Midbrain (tissue), 1 donor: Measurements from ENCODE around the gene EPB41L2.
"Not testable (repeated sequence)": the region's sequence is repeated elsewhere in the genome, so short reads cannot be mapped to it uniquely, and the experiment has no call there.

Experiments
- DNase-seq: peaks from one replicate; lab custom pipeline; 2025; lab: John Stamatoyannopoulos, UW

Gene EPB41L2

DNA sequence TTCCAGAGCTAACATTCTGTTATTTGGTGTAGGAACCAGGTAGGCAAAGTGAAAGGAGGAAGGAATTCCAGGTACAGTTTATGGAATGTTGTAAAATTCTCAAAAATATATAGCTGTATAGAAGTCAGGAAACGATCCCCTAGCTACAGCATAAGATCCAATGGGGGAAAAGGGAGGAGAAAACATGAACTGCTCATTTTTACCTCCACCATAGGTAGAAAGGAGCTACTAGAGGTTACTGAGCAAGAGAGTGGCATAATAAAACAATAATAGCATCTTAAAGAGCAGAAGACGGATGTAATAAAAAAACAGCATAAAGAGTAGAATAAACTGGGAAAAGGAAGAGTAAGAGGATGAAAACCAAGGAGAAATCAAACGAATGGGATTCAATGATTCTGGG is 26.9 kb downstream of the EPB41L2 start:
- no peak for DNase-seq

DNA sequence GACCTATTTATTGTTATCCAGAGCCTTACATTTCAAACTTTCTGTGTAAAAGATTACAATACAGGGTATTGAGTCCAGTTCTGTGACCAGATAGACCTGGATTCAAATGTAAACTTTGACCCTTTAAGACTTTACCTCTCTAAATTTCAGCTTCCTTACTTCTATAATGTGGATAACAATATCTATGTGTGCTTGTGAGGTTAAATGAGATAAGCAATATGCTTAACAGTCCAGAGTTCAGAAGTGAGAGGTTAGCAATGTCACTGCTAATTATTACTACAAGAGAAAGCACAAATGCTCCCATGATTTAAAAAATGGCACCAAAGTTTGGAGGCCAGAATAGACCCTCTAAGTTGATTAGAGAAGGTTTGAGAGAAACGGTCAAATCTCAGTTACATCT is 27.5 kb downstream of the EPB41L2 start:
- DNase-seq: no peak

DNA sequence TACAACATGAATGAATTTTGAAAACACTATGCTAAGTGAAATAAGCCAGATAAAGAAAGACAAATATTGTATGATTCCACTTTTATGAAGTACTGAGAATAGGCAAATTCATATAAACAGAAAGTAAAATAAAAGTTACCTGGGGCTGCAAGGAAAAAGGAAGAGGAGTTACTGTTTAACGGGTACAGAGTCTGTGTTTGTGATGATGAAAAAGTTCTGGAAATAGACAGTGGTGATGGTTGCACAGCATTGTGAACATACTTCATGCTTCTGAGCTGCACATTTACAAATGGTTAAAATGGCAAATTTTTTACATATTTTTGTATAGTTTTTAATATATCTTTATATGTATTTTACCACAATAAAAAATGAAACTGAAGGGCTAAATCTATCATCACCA is 29.4 kb downstream of the EPB41L2 start:
- no peak for DNase-seq

DNA sequence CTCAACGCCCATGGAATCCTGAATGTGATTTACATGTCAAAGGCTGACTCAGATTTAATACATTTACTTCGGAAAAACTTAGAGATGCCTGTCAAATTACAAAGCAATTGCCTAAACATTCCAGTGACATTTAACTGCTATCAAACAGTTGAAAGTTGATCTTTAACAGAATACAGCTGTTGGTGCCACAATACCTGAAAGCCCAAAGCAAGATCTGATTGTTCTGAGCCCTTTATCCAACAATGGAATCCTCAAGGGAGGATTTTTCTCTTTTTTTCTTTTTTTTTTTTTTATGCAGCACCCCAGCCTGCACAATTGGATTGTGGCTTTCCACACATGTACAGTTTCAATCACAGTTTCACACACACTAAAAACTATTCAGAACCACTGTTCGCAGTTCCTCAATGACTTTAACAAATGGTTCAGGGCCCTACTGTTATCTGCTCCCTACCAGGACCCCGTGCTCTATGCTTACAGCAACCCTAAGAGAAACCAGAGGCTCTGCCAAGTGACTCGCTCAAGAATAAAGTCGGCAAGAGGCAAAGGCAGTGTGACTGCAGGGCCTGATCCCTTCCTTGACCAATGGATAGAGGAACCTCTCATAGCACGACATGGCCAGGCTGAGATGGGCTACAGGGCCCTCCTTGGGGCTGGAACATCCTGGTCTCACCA is 33.3 kb downstream of the EPB41L2 start:
- DNase-seq: no peak

DNA sequence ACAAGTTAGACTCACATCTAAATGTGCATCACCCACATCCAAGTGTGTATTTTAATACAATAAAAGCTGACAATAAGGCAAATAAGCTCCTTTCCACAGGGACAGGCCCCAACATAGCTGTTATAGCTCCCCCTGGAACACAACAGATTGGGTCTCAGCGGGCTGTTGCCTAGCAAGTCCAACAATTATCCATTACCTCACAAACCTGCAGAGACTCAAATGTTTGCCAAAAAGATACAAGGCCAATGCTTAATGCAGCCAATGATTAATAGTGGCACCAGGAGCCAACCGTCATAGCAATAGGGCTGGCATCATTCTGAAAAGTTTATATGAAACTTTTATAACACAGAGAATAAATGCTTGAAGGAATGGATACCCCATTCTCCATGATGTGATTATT is 35.7 kb downstream of the EPB41L2 start:
- DNase-seq: no peak

DNA sequence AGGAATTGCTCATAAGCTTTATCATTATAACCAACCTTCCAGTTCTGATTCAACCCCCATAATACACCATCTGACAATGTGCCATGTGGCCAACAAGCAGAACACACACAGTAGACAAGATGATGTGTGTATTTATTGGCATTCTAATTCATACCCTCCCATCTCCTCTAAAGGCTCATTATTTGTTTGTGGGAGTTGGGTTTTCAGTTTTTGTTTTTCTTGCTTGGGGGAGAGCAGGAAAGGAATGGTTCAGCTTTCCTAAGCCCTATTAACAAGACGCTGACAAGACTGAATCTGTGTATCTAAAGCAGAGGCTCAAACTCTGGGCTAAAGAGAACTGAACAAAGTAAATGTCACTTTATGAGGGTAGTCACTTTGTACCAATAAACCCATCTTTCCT is 36.8 kb downstream of the EPB41L2 start:
- DNase-seq: no peak

DNA sequence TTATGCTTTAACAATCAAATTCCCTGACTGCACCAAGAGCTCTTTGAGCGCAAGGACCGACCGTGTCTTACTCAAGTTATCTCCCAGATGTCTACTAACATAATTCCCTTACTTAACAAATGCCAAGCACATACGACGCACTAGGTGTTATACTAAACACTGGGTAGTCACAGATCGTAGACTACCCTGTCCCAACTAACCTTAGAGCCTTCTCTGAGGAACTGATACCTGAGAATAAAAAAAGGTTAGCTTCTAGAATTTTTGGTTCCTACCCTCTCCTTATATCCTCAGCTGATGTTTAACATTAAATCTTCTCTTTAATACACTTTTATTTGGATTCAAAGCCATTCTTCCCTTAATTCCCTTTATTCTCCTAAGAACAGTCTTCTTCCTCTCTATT is 38.5 kb downstream of the EPB41L2 start:
- DNase-seq: no peak

DNA sequence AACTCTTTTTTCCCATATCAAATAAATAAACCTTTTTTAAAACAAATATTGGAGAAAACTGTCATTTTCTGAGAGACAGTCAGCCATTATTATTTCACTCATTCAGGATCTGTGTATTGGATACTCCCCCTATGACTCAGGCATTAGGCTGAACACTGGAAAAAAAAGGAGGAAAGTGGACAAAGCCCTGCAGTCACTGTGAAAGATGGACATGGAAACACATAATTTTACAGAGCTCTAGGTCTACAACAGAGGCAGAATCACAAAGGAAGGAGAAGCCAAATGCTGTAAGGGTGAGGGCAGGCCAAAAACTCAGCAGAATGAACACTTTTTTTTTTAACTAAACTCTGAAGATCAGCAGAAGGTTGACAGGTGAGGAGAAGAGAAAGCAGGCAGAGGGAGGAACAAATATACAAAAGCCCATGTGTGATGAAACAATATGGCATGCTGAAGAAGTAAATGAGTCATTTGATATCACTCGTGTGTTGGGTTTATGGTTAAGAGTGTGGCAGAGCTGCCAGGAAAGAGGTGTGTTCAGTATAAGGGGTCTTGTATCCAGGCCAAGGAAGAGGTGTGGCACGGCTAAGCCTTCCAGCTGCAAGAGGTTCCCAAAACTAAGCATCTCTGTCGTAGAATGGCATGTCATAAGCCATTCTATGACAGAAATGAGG is 39.1 kb downstream of the EPB41L2 start:
- no peak for DNase-seq

DNA sequence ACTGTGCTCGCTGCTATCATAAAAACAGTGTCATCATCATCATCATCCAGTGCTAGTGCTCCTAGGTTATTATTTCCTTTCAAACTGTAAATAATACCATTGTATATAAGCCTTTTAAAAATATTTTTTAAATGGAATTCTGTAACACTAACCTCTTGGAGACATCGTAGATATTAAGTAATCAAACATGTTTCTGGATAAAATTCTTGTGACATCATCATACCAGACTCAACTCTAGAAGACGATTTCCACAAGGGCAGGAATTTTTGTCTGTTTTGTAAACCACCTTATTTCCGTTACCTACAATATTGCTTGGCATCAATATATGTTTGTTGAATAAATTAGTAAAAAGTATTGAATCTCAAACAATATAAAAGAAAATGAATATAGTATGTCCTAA is 40.4 kb downstream of the EPB41L2 start:
- DNase-seq: no peak

DNA sequence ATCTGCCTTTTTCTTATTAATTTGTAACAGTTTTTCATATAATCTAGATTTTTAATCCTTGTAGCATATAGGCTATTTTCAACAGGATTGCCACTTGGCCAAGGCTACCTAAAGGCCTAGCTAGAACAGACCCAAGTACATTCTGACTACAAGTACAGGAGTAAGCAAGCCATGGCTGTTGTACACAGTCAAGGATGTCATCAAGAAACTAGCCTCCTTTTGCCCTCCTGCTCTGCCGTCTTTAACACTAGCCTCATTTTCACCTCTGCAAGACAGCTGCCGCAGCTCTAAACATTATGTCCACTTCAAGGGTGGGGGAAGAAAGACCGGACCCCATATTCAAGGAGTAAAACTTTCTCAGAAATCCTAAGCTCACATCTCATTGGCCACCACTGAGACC is 45.1 kb downstream of the EPB41L2 start:
- DNase-seq: no peak

DNA sequence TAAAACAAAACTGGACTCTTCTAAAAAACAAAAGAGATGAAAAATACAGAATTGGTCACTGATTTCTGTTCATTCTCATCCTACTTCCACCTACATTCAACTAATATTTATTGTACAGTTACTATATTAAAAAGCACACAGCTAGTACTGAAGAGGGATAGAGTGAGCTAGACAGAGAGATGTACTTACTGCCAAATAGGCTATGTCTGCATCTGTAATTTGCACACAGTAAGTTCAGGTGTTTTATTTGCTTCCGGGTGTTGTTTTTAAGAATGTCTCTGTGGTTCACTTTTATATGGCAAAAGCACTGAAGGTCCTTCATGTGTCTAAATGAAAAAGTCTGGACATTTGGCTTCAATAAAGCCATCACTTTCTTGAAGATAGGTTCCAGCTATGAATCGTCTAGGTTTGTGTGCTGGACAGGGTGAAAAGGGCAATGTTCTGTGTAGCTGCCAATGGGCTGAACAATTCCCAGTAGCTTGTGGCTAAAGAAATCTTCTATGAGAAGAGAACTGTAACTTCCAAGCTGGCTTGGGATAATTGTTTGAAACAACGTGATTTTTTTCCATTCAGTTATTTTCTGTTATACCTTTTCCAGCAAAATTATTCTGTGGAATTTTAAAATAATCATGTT is 47.3 kb downstream of the EPB41L2 start:
- peak; percentile 60 for DNase-seq

DNA sequence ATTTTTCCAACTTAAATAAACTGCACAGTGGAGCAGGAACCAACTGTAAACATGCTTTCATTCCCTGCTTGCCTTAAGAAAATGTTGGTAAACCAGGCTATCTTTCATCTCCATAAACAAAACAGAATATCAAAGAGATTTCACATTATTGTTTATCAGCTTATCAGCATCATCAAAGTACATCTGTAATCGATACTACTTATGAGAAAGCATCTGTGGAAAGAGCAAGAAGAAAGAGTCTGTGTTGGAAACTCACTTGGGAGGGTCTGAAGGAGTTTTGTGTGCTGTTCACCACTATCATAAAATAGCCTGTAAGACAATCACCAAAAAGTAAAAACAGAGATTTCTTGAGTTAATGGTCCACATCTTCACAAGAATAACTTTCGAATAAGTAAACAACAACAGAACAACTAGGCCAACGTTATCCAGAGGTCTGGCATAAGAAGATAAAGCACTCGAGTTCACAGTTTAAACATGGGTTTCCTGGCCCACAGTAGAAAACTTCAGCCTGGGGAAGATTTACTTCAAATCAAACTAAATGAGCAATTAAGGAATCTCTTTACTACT is 47.9 kb downstream of the EPB41L2 start:
- DNase-seq: peak; percentile 60

DNA sequence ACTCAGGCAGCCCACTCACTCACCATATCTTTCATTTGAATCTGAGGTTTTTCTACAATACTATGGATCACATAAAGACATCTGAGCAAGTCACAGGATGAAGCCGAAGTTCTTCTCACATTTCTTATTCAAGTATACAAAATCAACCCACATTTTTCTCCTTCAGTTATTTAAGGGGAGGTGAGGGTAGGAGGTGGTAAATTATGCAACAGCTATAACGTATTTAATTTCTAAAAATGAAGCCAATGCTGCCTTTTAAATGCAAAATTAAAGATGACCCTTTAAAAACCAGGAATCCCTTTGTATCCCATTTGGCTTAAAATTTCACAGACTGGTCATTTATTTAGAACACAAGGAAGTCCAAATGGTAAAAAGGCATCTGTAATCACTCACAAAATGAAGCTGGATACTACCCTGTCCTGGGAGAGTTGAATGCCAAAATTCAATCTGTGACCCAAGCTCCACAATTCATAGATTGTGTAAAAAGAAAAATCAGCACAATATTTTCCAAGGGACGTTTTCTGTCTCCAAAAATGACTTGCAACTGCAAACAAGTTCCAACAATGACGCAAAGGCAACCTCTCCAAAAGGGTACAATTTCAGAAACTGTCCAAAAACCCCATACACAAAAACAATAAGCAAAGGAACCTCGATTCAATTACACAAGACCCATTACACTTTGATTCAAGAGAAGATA is 48.8 kb downstream of the EPB41L2 start:
- DNase-seq: peak; percentile 61

DNA sequence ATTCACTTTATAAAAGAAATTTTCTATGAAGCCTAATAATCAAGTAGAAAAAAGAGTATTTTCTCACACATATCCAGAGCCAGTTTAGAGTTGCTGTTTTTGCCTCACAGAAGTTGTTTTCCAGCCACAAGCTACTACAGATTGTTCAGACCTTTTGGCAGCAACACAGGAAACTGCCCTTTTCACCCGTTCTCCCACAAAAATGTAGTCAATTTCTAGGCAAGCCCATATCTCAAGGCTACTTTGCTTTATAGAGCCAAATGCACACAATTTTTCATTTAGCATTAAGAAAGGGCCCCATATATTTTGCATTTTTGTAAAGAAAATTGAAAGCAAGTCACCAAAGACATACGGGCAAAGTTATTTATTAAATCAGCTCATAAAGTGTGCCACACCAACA is 49.5 kb downstream of the EPB41L2 start:
- peak; percentile 71 for DNase-seq

DNA sequence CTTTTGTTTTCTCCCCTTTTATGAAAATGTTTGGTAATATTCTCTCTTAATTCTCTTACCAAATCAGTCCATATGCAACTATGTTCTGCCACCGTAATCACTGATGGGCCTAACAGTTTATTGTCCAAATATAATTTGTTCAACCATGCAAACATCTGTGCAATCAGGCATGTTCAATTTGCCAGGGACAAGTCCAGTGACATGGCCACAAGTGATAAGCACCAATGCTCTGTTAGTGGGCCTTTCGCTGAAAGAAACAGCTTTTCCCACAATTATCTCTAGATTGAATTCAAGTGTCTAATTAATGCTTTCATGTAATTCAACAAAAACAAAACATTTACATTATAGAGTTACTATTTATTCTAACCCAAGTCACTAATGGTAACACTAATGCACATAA is 53.3 kb downstream of the EPB41L2 start:
- no peak for DNase-seq

DNA sequence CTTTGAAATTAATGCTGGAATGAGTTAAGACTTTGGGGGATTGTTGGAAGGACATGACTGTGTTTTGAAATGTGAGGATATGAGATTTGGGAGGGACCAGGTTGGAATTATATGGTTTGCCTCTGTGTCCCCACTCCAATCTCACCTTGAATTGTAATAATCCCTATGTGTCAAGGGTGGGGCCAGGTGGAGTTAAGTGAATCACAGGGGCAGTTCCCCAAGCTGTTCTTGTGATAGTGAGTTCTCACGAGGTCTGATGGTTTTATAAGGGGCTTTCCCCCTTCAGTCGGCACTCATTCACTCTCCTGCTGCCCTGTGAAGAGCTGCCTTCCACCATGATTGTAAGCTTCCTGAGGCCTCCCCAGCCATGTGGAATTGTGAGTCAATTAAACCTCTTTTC is 54.1 kb downstream of the EPB41L2 start:
- not testable (repeated sequence) for DNase-seq

DNA sequence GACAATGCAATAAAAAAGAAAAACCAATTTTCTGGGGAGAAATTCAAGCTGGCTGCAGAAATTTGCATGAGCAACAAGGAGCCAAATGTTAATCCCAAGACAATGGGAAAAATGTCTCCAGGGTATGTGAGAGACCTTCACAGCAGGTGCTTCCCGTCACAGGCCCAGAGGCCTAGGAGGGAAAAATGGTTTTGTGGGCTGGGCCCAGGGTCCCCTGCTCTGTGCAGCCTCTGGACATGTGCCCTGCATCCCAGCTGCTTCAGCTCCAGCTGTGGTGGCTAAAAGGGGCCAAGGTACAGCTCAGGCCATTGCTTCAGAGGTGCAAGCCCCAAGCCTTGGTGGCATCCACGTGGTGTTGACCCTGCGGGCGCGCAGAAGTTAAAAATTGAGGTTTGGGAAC is 55.1 kb downstream of the EPB41L2 start:
- DNase-seq: not testable (repeated sequence)

DNA sequence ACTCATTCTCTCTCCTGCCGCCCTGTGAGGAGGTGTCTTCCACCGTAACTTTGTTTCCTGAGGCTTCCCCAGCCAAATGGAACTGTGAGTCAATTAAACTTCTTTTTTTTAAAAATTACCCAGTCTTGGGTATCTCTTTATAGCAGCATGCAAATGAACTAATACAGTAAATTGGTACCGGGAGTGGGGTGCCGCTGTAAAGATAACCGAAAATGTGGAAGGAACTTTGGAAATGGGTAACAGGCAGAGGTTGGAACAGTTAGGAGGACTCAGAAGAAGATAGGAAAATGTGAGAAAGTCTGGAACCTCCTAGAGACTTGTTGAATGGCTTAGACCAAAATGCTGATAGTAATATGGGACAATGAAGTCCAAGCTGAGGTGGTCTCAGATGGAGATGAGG is 55.8 kb downstream of the EPB41L2 start:
- DNase-seq: no peak

DNA sequence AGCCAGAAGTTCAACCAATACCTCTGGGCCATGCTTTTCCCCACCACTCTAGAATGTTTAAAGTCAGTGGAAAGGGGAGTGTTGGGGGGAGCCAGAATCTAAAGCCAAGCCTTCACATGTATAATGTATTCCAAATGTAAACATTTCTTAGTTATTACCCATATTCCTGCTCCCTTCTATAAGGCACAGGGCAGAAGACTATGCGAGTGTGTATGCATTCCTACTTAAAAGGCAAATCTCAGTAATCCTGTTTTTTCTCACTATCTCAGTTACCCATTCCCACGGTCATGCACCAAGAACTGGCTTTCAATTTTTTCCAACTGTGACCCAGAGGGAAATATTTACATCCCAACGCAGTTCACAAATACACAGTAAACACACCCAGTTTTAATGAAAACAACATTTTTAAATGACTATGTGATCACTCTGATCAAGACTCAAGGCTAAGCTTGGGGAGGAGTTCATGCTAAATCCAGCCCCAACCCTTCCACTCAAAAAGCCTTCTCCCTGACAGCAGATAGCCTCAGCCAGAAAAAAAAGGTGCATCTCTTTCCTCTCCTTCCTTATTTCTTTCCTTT is 57.5 kb downstream of the EPB41L2 start:
- DNase-seq: no peak

DNA sequence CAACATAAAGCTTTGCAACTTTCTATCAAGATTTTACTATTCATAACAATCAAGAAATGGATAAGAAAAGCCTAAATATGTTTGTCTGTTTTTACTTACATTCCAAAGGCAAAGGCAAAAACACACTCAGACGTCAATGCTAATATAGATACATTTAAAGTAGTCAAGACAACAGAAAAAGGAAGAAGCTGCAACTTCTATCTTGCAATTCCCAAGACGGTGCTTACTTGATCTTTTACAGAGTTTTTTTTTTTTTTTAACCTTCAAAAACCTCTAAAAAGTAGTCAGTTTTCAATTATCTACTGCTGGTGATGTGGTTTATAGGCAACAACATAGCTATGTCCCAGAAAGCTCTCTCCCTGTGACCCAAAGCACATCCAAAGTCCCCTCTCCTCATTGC is 58.1 kb downstream of the EPB41L2 start:
- no peak for DNase-seq

DNA sequence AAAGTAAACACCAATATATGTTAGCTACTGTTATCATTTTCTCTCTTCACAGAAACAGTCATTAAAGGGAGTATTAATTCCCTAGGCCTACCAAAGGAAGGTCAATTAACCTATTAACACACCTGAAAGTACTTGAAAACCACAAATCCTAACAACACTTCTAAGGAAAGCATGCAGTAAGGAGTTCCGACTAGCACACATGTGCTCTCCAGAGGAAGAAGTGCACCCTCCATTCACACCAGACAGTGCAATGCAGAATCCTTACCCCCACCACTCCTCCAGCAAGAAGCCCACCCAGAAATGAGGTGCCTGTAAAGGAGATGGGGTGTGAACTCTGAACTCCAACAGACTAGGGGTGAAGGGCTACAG is 58.7 kb downstream of the EPB41L2 start:
- no peak for DNase-seq
